A375 (cell line): ENCODE measurements around the gene FLYWCH1. TPM values are rescaled to one million over a fixed set of nuclear protein-coding genes. Genes with fewer than 3 reads are reported as not detected.

Source experiments
- small RNA-seq: library from RNA; depleted of rRNA; stranded (forward); fragments of <200 nt; gene quantifications from one replicate; pipeline ENCODE3, GENCODE V24; 2014
- total RNA-seq: library from RNA; depleted of rRNA; stranded (reverse); fragments of >200 nt; shearing (Covaris generic); gene quantifications from 2 replicates; pipeline ENCODE4 v1.2.3, GENCODE V29; 2014; rRNA removed

Gene FLYWCH1, protein sequence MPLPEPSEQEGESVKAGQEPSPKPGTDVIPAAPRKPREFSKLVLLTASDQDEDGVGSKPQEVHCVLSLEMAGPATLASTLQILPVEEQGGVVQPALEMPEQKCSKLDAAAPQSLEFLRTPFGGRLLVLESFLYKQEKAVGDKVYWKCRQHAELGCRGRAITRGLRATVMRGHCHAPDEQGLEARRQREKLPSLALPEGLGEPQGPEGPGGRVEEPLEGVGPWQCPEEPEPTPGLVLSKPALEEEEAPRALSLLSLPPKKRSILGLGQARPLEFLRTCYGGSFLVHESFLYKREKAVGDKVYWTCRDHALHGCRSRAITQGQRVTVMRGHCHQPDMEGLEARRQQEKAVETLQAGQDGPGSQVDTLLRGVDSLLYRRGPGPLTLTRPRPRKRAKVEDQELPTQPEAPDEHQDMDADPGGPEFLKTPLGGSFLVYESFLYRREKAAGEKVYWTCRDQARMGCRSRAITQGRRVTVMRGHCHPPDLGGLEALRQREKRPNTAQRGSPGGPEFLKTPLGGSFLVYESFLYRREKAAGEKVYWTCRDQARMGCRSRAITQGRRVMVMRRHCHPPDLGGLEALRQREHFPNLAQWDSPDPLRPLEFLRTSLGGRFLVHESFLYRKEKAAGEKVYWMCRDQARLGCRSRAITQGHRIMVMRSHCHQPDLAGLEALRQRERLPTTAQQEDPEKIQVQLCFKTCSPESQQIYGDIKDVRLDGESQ
- 41.3 and 52.4 TPM in 2 replicates for total RNA-seq

DNA sequence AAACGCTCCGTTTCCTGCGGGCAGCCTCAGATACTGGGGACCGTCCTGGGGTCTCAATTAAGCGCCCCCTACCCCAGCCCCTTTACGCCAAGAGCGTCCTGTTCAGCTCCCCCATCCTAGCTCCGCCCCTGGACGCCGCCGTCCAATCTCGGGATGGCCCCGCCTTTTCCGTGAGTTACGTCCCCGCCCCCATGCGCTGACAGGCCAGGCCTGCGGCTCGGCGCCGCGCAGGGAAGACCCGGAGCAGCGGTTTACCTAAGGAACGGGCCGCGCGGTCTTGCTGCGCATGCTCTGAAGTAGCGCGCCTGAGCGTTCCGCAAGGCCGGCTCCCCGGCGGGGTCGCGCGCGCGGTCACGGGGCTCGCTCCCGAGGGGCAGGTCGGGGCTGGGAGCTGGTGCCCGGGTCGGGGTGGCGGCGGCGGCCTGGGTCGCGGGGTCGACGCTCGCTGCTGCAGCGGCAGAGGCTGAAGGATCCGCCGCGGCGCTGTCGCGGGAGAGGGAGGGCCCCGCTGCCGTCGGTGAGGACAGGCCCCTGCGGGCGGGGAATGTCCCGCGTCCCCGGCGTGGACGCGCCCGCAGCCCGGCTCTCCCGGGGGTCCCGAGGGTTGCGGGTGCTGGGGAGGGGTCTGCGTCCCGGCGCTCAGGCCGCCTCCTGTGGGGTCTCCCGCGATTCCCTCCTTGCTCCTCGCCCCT lies at the start of gene FLYWCH1:
FLYWCH1 (plus strand) TSS at position 294 of the 692 bp plus-strand sequence. CDS start 17,755 bp downstream, outside the sequence.

DNA sequence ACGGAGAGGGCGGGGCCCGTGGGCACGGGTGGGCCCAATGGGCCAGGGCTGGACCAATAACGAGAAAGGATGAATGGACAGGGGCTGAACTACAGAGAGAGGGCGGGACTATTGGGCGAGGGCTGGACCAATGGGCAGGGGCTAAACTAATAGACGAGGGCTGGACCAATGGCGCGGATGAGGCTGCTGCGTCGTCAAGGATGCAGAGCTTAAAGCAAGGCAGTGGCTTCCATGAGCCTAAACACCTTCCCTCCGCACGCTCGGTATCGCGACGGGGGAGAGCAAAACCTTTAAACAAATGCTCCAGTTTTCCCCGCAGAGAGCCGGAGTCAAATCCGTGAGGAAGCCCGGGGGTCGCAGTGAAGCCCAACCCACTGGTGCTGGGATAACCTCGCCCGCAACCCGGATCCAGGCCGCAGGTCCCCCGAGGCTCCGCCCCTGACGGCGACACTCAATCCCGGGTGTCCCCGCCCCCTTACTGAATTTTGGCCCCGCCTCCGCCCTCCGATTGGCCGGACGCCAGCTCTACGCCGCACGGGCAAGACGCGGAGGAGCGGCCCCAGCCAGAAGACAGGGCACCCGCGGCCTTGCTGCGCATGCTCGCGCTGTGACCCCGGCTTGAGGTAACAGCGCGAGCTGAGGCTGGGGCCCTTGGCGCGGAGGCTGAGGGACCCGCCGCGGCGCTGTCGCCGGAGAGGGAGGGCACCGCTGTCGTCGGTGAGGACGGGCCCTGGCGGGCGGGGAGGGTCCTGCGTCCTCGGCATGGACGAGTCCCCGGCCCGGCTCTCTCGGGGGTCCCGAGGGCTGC lies 28.9 kb upstream of the FLYWCH1 start, which contains the start of gene FLYWCH2:
FLYWCH2 (plus strand) TSS at position 566 of the 808 bp plus-strand sequence. CDS start 13,235 bp downstream, outside the sequence.

DNA sequence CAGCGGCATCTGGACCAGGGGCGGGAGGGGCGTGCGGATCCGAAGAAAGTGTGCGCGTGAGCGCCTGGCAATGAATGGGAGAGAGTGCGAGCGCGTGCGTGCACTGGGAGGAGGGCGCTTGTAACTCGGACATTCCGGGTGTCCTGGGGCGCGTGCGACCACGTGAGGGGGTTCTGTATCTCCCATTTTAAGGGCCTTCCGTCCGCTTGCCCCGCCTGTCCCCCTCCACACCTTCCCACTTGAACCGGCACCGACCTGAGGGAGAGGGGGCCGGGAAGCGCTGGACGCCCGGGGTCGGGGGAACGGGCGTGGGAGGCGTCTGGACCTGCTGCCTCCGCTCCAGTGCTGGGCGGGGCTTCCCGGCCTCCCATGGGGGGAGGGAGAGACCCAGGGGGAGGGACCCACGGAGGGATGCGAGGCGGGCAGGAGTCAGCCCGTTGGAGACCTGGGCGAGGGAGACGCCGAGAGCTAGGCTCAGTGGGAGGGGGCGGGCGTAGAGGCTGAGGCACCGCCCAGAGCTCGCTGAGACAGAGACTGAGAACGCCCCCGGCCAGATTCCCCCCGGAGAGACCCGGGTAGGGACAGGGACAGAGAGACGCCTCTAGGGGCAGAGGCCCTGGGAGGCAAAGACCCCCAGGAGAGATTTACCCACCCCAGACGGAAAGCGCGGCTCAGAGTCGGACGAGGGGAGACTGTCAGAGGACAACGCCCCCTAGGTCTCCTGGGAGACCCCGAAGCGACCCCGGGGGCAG lies 52.2 kb downstream of the FLYWCH1 start, which contains the start of gene KREMEN2:
KREMEN2 (plus strand) TSS at position 553 of the 752 bp plus-strand sequence. CDS start 246 bp downstream, outside the sequence.

DNA sequence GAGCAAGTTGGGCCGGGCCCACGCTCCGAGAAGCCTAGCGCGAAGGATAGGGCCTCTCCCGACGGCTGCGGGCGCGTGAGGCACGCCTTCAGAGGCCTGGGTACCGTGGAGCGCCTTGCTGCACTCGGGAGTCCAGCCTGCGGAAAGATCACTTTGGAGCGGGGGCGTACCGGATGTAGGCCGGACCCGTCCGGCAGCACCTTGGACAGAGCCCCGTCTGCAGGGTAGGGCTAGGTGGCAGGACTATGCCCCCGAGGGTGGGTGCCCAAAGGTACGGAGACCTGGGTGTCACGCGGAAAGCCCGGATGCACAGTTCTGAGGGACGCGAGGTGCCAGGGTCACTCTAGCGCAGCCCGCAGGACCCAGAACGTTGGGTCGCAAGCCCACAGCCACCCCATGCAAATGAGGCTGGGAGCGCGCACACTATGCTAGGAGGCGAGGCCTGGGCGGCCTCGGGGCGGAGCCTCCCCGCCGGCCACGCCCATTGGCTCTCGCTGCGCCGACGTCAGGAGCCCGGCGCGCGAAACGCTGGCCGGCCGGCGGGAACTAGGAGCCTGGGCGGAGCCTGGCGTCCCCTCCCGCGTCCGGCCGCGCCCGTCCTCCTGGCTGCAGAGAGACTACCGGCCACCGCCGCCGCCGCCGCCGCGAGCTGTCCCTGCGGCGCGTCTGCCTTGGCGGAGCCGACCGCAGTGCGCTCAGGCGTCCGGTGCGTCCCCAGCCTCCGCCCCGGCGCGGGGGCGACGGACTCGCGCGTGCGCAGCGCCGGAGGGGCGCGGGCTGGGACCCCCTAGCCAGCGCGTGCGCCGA lies 57.2 kb downstream of the FLYWCH1 start, which contains the start of gene PAQR4:
PAQR4 (plus strand) TSS at position 611 of the 807 bp plus-strand sequence. CDS start 327 bp downstream, outside the sequence.

DNA sequence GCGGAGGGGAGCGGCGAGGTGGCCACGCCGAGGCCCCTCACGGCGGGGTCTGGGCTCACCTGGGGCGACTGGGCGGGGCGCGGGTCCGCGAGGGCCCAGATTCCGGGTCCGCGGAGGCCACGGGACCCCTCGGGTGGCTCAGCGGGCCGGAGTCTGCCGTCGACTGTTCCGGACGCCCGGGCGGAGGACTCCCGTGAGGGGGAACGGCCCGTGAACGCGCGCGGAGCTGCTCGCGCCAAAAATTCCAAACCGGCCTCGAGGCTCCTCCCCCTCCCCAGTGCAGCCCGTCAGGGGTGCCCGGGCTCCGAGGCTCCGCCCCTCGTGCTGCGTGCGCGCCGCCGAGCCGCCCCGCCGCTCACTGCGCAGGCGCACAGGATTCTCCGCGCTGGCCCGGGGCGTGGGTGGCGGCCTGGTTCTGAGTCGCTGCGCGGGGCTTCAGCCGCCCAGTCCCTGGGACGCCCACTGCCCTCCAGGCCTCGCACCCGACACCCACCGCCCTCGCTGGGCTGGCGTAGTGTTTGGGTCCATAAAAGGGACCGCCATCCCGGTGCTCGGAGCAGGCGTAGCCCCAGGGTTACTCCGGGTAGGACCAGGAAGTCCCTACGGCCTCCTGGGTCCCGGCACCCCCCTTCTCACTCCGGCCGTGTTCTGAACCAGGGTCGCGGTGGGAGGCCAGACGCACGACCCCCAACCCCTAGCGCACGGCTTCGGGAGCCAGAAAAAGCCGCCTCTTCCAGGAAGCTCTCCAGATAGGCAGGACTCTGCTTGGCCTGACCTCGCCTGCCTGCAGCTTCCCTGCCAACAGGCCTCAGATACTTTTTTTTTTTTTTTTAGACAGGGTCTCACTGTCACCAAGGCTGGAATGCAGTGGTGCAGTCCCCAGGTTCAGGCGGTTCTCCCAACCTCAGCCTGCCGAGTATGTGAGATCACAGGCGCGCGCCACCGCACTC lies 68.8 kb downstream of the FLYWCH1 start, which contains the start of gene PKMYT1:
PKMYT1 (minus strand) TSS at position 220 of the 950 bp plus-strand sequence. CDS start 789 bp downstream, outside the sequence.

Small RNA genes lying within 50 kb of the gene (small RNA-seq; reads per million reads assigned to genes)
- gene LINC00514: not detected

Other genes with a start within 250 kb of the FLYWCH1 start
- gene KCTD5, start 229.4 kb upstream of the FLYWCH1 start, total RNA-seq: 37.5 and 40.6 TPM in 2 replicates
- gene PRSS27, start 191.7 kb upstream of the FLYWCH1 start, total RNA-seq: 0.64 and 1.5 TPM in 2 replicates
- 99.8 and 114 TPM in 2 replicates for gene SRRM2, start 159.3 kb upstream of the FLYWCH1 start, total RNA-seq
- gene ELOB, start 134.7 kb upstream of the FLYWCH1 start, total RNA-seq: 281 and 333 TPM in 2 replicates
- gene PRSS33, start 124.4 kb upstream of the FLYWCH1 start, total RNA-seq: 12.7 and 14.9 TPM in 2 replicates
- not detected in 2 replicates for gene PRSS41, start 113.5 kb upstream of the FLYWCH1 start, total RNA-seq
- not detected in 2 replicates for gene PRSS21, start 94.7 kb upstream of the FLYWCH1 start, total RNA-seq
- gene ZG16B, start 81.6 kb upstream of the FLYWCH1 start, total RNA-seq: 0.45 TPM in 1 of 2 replicates, not detected in the other
- gene PRSS22, start 53.8 kb upstream of the FLYWCH1 start, total RNA-seq: not detected in 2 replicates
- 68.2 and 79.2 TPM in 2 replicates for gene FLYWCH2, start 28.7 kb upstream of the FLYWCH1 start, total RNA-seq
- 2.4 and 4.1 TPM in 2 replicates for gene KREMEN2, start 52.3 kb downstream of the FLYWCH1 start, total RNA-seq
- gene PAQR4, start 57.4 kb downstream of the FLYWCH1 start, total RNA-seq: 53.7 and 63.3 TPM in 2 replicates
- 43.6 and 56.7 TPM in 2 replicates for gene PKMYT1, start 68.5 kb downstream of the FLYWCH1 start, total RNA-seq
- gene CLDN9, start 101.0 kb downstream of the FLYWCH1 start, total RNA-seq: not detected in 2 replicates
- gene CLDN6, start 106.3 kb downstream of the FLYWCH1 start, total RNA-seq: not detected in 2 replicates
- 716 and 822 TPM in 2 replicates for gene TNFRSF12A, start 108.4 kb downstream of the FLYWCH1 start, total RNA-seq
- gene HCFC1R1, start 112.0 kb downstream of the FLYWCH1 start, total RNA-seq: 126 and 144 TPM in 2 replicates
- gene THOC6, start 112.1 kb downstream of the FLYWCH1 start, total RNA-seq: 63.8 and 65.4 TPM in 2 replicates
- not detected in 2 replicates for gene BICDL2, start 125.0 kb downstream of the FLYWCH1 start, total RNA-seq
- gene MMP25, start 134.6 kb downstream of the FLYWCH1 start, total RNA-seq: 0.16 and 0.75 TPM in 2 replicates
- gene IL32, start 153.7 kb downstream of the FLYWCH1 start, total RNA-seq: 2.2 TPM in 1 of 2 replicates, not detected in the other
- gene ZSCAN10, start 187.4 kb downstream of the FLYWCH1 start, total RNA-seq: 0.26 and 2.2 TPM in 2 replicates
- 16.9 and 18.4 TPM in 2 replicates for gene ZNF205, start 200.7 kb downstream of the FLYWCH1 start, total RNA-seq
- gene ZNF213, start 223.1 kb downstream of the FLYWCH1 start, total RNA-seq: 5.2 and 6.7 TPM in 2 replicates